Endothelial cell of umbilical vein (primary cell): ENCODE results near the gene TRIM17. TPM values are rescaled to one million over a fixed set of nuclear protein-coding genes. Genes with fewer than 3 reads are reported as not detected.

Experiments used
- BruUV-seq: library from RNA; stranded (reverse); fragments of 400-500 nt; replicated peaks from 2 replicates; lab custom pipeline; 2021; lab: Mats Ljungman, UMichigan
- CTCF ChIA-PET: fragments of 300-600, 350-600 bp; sonication (Branson Sonifier 250); formaldehyde crosslinking; loops from one replicate; lab custom pipeline; 2021; ENCODE audit warnings: antibody characterized with exemption, inconsistent platforms; lab: Charles Lee
- POLR2A ChIA-PET: fragments of 300-600, 350-600 bp; sonication (Branson Sonifier 250); formaldehyde crosslinking; loops from one replicate; lab custom pipeline; 2021; ENCODE audit warnings: antibody characterized with exemption, inconsistent platforms; lab: Charles Lee
- DNase-seq: peaks from one replicate; pipeline ENCODE4 v3.0.0-alpha.2; 2011; ENCODE audit warnings: low read depth, low spot score
- FAIRE-seq: peaks from 2 replicates; lab custom pipeline; 2011; peaks lifted over from hg19 to GRCh38; lab: Jason Lieb, UNC
- H2AFZ ChIP-seq: 2 replicates; pipeline ENCODE4 v1.6.0; 2012; ENCODE audit warnings: low read depth, low read length, control low read depth, inconsistent platforms
- H3K27ac ChIP-seq: 2 replicates; pipeline ENCODE4 v1.5.1; 2011; ENCODE audit warnings: low read depth, mild to moderate bottlenecking, control low read depth, low read length, moderate library complexity; ENCODE audit not compliant: insufficient read depth
- H3K27me3 ChIP-seq, 2 experiments: 2 replicates each; pipeline versions ENCODE4 v1.6.0 to v1.6.1; 2011; ENCODE audit warnings: low read length in 2 of 2, mixed read lengths in 1 of 2; ENCODE audit not compliant: control insufficient read depth in 2 of 2, insufficient read depth in 2 of 2
- H3K36me3 ChIP-seq, 2 experiments: 2 replicates in 1 of 2; 3 replicates in 1 of 2; pipeline ENCODE4 v1.5.1; 2011; ENCODE audit warnings: low read length in 2 of 2, mild to moderate bottlenecking in 1 of 2, moderate library complexity in 1 of 2; ENCODE audit not compliant: control insufficient read depth in 2 of 2, insufficient read depth in 2 of 2; ENCODE audit errors: extremely low read depth in 1 of 2
- H3K4me1 ChIP-seq: 3 replicates; pipeline ENCODE4 v1.5.1; 2011; ENCODE audit warnings: mild to moderate bottlenecking, low read length; ENCODE audit not compliant: control insufficient read depth, insufficient read depth; ENCODE audit errors: extremely low read depth
- H3K4me2 ChIP-seq: 2 replicates; pipeline ENCODE4 v1.6.1; 2011; ENCODE audit warnings: low read length, control low read depth, mixed read lengths; ENCODE audit not compliant: insufficient read depth
- H3K4me3 ChIP-seq, 3 experiments: fragments of 200-600 bp in 1 of 3; sonication (generic), shearing (Covaris generic) in 1 of 3; replicated peaks in 1 of 3; 2 replicates each; pipeline ENCODE4 v1.5.1; 2011 to 2016; ENCODE audit warnings: control low read depth in 3 of 3, low read length in 3 of 3, mild to moderate bottlenecking in 2 of 3, inconsistent platforms in 1 of 3, low read depth in 1 of 3, moderate library complexity in 1 of 3; ENCODE audit not compliant: insufficient read depth in 1 of 3
- H3K79me2 ChIP-seq: 2 replicates; pipeline ENCODE4 v1.6.0; 2012; ENCODE audit warnings: low read length, inconsistent platforms; ENCODE audit not compliant: control insufficient read depth, insufficient read depth
- H3K9ac ChIP-seq: replicated peaks from 2 replicates; pipeline ENCODE3; 2011; ENCODE audit warnings: low read length, control low read depth; ENCODE audit not compliant: insufficient read depth; ENCODE audit errors: extremely low read depth
- H3K9me1 ChIP-seq: replicated peaks from 3 replicates; pipeline ENCODE4 v1.6.0; 2011; ENCODE audit warnings: mild to moderate bottlenecking, low read length; ENCODE audit not compliant: control insufficient read depth, insufficient read depth; ENCODE audit errors: extremely low read depth
- H3K9me3 ChIP-seq: replicated peaks from 2 replicates; pipeline ENCODE4 v1.5.1; 2012; ENCODE audit warnings: low read length, inconsistent platforms; ENCODE audit not compliant: control insufficient read depth, insufficient read depth
- H4K20me1 ChIP-seq: replicated peaks from 2 replicates; pipeline ENCODE3; 2011; ENCODE audit warnings: mild to moderate bottlenecking, low read length; ENCODE audit not compliant: control insufficient read depth, insufficient read depth; ENCODE audit errors: extremely low read depth
- EZH2 ChIP-seq: IDR thresholded peaks from 2 replicates; pipeline ENCODE4 v1.6.1; 2012; ENCODE audit warnings: borderline replicate concordance, low read depth, mild to moderate bottlenecking, moderate library complexity, low read length, inconsistent platforms; ENCODE audit not compliant: severe bottlenecking
- JUN ChIP-seq: IDR thresholded peaks from 2 replicates; pipeline ENCODE4 v1.6.1; 2011; ENCODE audit warnings: borderline replicate concordance, low read depth; ENCODE audit not compliant: insufficient read length, insufficient read depth
- POLR2A ChIP-seq: IDR thresholded peaks from 2 replicates; pipeline ENCODE4 v1.6.1; 2012; ENCODE audit warnings: low read depth, mild to moderate bottlenecking, control low read depth, low read length
- POLR2AphosphoS5 ChIP-seq: IDR thresholded peaks from 2 replicates; pipeline ENCODE4 v1.6.1; 2012; ENCODE audit warnings: low read depth, mild to moderate bottlenecking, control low read depth, low read length, moderate library complexity; ENCODE audit not compliant: insufficient read depth
- dilution Hi-C: fragments of 300-500 bp; cut with MboI; formaldehyde crosslinking; loops from one replicate; pipeline ENCODE4 v1.15.0; 2019; ENCODE audit warnings: low sequenced_read_pairs; ENCODE audit not compliant: extremely low pct_ligation_motif_present
- intact Hi-C: fragments of 100-400 bp; cut with micrococcal nuclease; formaldehyde crosslinking; loops from one replicate; pipeline ENCODE4 v1.10.0; 2022
- polyA plus RNA-seq, 4 experiments: library from polyadenylated mRNA; depleted of rRNA in 3 of 4; stranded (reverse) in 3 of 4; unstranded in 1 of 4; fragments of >200 nt; gene quantifications; 2 replicates each; pipeline versions ENCODE4 v1.2.1 to v1.2.3, GENCODE V29; 2011 to 2012; ENCODE audit warnings: missing spikeins in 1 of 4
- total RNA-seq: library from RNA; stranded (reverse); gene quantifications from 2 replicates; pipeline ENCODE4 v1.2.3, GENCODE V29; 2021
- TF ChIP-seq, protein P1 (sequence below): IDR thresholded peaks from 2 replicates; pipeline ENCODE4 v1.6.1; 2011; ENCODE audit not compliant: insufficient read depth, insufficient read length

TRIM17 gene
- total and polyA plus RNA-seq, 2 donors (not counting 3 experiments of a cell fraction or from before 2014, with no cell fraction given), result not detected

DNA sequence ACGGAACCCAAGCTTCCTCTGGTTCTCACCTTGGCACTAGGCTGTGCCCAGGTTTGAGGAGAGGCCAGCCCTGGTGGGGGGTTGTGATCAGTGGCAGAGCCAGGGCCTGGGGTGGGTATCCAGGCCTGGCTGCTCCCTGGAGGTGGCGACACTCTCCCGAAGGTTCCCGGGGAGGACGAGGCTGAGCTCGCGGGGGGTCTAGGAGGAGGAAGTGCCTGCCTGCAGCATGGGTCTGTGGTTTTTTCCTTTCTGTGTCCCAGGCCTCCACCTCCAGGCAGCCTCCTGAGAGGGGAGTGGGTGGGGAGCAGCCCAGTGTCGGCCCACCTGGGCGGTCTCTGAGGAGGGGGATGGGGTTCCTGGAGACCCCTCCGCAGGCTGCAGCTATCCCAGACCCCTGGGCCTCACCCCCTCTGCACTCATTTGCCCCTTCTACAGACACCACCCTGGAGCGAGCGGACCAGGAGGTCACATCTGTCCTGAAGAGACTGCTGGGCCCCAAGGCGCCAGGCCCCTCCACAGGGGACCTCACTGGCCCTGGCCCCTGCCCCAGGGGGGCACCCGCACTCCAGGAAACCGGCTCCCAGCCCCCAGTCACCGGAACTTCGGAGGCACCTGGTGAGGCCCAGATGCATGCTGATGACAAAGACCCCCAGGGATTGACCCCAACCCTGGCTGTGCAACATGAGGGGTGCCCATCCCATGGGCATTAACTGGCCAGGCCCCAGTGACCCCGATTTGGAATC is 54.3 kb downstream of the TRIM17 start:
- no peaks in the 10 kb centered on the region for H3K9me3 ChIP-seq
- no peaks in the 10 kb centered on the region for H3K27me3 ChIP-seq
- H3K4me1 ChIP-seq, result no peaks in the 10 kb centered on the region
- no peaks in the 10 kb centered on the region for H3K9me1 ChIP-seq
- no peak overlapping the region for H3K4me2 ChIP-seq
- intact Hi-C loops, result no loop called here
- no peaks in the 10 kb centered on the region for H4K20me1 ChIP-seq
- TF ChIP-seq POLR2A, result no peak
- TF ChIP-seq POLR2AphosphoS5, result no peak
- TF ChIP-seq EZH2, result no peak
- POLR2A ChIA-PET, result no interaction called here
- CTCF ChIA-PET, result no interaction called here
- no peak overlapping the region for H3K4me3 ChIP-seq
- DNase-seq, result no peak
- no peak overlapping the region for H3K9ac ChIP-seq
- no peak overlapping the region for H2AFZ ChIP-seq
- dilution Hi-C loops, result no loop called here
- H3K36me3 ChIP-seq, result no peaks in the 10 kb centered on the region
- BruUV-seq, result no TSS peak
- no peak for FAIRE-seq
- H3K27ac ChIP-seq, result no peak overlapping the region
- no peaks in the 10 kb centered on the region for H3K79me2 ChIP-seq

DNA sequence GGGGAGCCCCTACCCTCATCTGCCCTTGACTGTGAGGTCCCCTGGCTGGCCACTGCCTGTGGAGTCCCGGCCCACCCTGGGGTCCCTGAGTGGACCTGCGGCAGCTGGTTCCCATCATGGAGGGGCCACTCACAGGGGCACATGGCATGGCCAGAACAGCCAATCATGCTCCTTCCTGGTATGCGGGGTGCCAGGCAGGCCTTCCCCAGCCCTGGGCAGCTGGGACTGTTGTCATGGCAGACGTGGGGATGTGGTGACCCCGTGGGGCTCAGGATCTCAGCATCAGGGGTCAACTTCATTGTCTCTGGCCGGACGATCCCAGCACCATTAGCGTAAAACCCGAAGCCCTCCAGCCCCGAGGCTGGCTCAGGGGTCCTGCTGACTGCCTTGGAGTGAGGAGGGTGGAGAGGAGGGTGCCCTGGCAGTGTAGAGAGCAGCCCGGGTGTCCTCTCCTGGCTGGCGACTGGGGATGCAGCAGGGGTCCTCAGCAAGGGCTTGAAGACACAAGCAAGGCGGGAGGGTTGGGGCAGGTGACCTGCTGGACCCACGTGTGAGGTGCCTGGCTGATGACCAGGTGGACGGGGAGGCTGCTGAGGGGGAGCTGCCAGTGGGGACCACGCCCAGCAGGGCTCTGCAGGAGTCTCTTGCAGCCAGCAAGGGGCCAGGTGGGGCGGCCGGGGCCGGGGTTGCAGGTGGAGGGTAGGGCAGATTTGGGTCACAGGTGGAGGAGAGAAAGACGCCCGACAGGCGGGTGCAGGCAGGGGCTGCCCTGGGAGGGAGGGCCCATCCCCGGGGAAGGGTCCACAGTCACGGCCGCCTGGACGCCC is 55.1 kb downstream of the TRIM17 start:
- H3K9me1 ChIP-seq, result no peaks in the 10 kb centered on the region
- dilution Hi-C loops, result no loop called here
- POLR2A ChIA-PET, result no interaction called here
- H3K9ac ChIP-seq, result no peak overlapping the region
- no peak overlapping the region for H2AFZ ChIP-seq
- H3K4me3 ChIP-seq, result no peak overlapping the region
- DNase-seq (no peak), FAIRE-seq (no peak)
- H3K79me2 ChIP-seq, result no peaks in the 10 kb centered on the region
- H3K36me3 ChIP-seq, result no peaks in the 10 kb centered on the region
- TF ChIP-seq, protein P1, sequence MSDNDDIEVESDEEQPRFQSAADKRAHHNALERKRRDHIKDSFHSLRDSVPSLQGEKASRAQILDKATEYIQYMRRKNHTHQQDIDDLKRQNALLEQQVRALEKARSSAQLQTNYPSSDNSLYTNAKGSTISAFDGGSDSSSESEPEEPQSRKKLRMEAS, result no peak
- TF ChIP-seq JUN, result no peak
- no peaks in the 10 kb centered on the region for H3K9me3 ChIP-seq
- H3K27me3 ChIP-seq, result no peaks in the 10 kb centered on the region
- no peaks in the 10 kb centered on the region for H4K20me1 ChIP-seq
- BruUV-seq, result no TSS peak
- no peaks in the 10 kb centered on the region for H3K4me1 ChIP-seq
- intact Hi-C loops, result no loop called here
- H3K4me2 ChIP-seq, result no peak overlapping the region
- CTCF ChIA-PET, result interaction anchor here (1.1 kb wide), 1 partner anchor 148 kb away, joined by 4 read pairs; no protein-coding TSS in a partner anchor
- H3K27ac ChIP-seq, result no peak overlapping the region
